Measurements from ENCODE around the gene SLC25A22. TPM values are rescaled to one million over a fixed set of nuclear protein-coding genes. Genes with fewer than 3 reads are reported as not detected.

Gene SLC25A22
- total and polyA plus RNA-seq, 9 of the 15 experiments (the other 6 are each of a cell fraction or from before 2014, with no cell fraction given), result 0.41 to 55.4 (median 11.4) TPM

GRCh38 chr11:797296-798092 lies 587 bp downstream of the SLC25A22 start (continued):
- no peak for TF ChIP-seq PYGO2 (tag; IDR thresholded peaks at IDR 0.05)
- TF ChIP-seq PRPF4 (IDR thresholded peaks at IDR 0.05; ENCODE audit: insufficient read depth, low read depth, low read length, poor library complexity, severe bottlenecking), result no peak
- no peak for TF ChIP-seq BCLAF1 (IDR thresholded peaks at IDR 0.05; ENCODE audit: borderline replicate concordance in 1 of 2, control insufficient read depth in 1 of 2, low read depth in 2 of 2, low read length in 1 of 2)
- no peak for TF ChIP-seq WHSC1 (IDR thresholded peaks at IDR 0.05; ENCODE audit: low read length)
- peak; percentile 84 to 91 for TF ChIP-seq MNT (conservative IDR thresholded peaks at IDR 0.05)
- TF ChIP-seq ZNF644 (tag; IDR thresholded peaks at IDR 0.05; ENCODE audit: low read depth), result no peak
- TF ChIP-seq ZBTB7A (IDR thresholded peaks at IDR 0.05; ENCODE audit: borderline replicate concordance, control insufficient read depth, low read depth, low read length), result no peak
- no peak for TF ChIP-seq GTF2B (IDR thresholded peaks at IDR 0.05; ENCODE audit: extremely low read depth, insufficient read length)
- TF ChIP-seq STAT5B (CRISPR knock-in tag; IDR thresholded peaks at IDR 0.05), result no peak
- TF ChIP-seq TAF7 (tag; IDR thresholded peaks at IDR 0.05), result no peak
- TF ChIP-seq ELK3 (CRISPR knock-in tag; IDR thresholded peaks at IDR 0.05), result no peak
- TF ChIP-seq SREBF2 (CRISPR knock-in tag; IDR thresholded peaks at IDR 0.05), result no peak
- TF ChIP-seq TEAD4 (IDR thresholded peaks at IDR 0.05; ENCODE audit: low read length), result no peak
- no peak for TF ChIP-seq TEAD4 (CRISPR knock-in tag; IDR thresholded peaks at IDR 0.05; ENCODE audit: borderline replicate concordance)
- no peak for TF ChIP-seq BCOR (IDR thresholded peaks at IDR 0.05)
- TF ChIP-seq KAT8 (IDR thresholded peaks at IDR 0.05; ENCODE audit: low read depth), result no peak
- no peak; the same call in 1 of the 2 replicates for TF ChIP-seq L3MBTL2 (IDR thresholded peaks at IDR 0.05)
- TF ChIP-seq FOXO4 (CRISPR knock-in tag; IDR thresholded peaks at IDR 0.05), result no peak
- no peak for TF ChIP-seq SMAD4 (CRISPR knock-in tag; conservative IDR thresholded peaks at IDR 0.05)
- no peak for TF ChIP-seq ZBTB8A (IDR thresholded peaks at IDR 0.05; ENCODE audit: partially characterized antibody)

All from K562 (cell line).